Glutamatergic neuron (in vitro differentiated cells): ENCODE data around the gene GDPD5. TPM values are rescaled to one million over a fixed set of nuclear protein-coding genes. Genes with fewer than 3 reads are reported as not detected.
A peak's percentile ranks its signal among the peaks of the same experiment; 100 is the strongest.

Experiments used
- DNase-seq: peaks from one replicate; pipeline ENCODE4 v3.0.0; 2022
- H3K27ac Mint-ChIP-seq: one replicate; pipeline ENCODE4 v1.8.0; 2020; ENCODE audit warnings: mild to moderate bottlenecking, mixed read lengths, inconsistent platforms; ENCODE audit not compliant: unreplicated experiment
- H3K27me3 Mint-ChIP-seq: one replicate; pipeline ENCODE4 v1.8.0; 2020; ENCODE audit warnings: mild to moderate bottlenecking, moderate library complexity, mixed read lengths, inconsistent platforms; ENCODE audit not compliant: unreplicated experiment
- H3K36me3 Mint-ChIP-seq: one replicate; pipeline ENCODE4 v1.8.0; 2020; ENCODE audit warnings: mild to moderate bottlenecking, mixed read lengths, inconsistent platforms; ENCODE audit not compliant: unreplicated experiment
- H3K4me1 Mint-ChIP-seq: one replicate; pipeline ENCODE4 v1.8.0; 2020; ENCODE audit warnings: mild to moderate bottlenecking, low read depth, mixed read lengths, inconsistent platforms; ENCODE audit not compliant: unreplicated experiment
- H3K4me3 Mint-ChIP-seq: one replicate; pipeline ENCODE4 v1.8.0; 2020; ENCODE audit warnings: mild to moderate bottlenecking, mixed read lengths, inconsistent platforms; ENCODE audit not compliant: unreplicated experiment
- H3K9me3 Mint-ChIP-seq: one replicate; pipeline ENCODE4 v1.8.0; 2020; ENCODE audit warnings: mild to moderate bottlenecking, moderate library complexity, mixed read lengths, inconsistent platforms; ENCODE audit not compliant: unreplicated experiment
- CTCF ChIP-seq: fragments of 200-600 bp; sonication (generic); IDR thresholded peaks from one replicate; pipeline ENCODE4 v1.5.0; 2021; ENCODE audit not compliant: partially characterized antibody, unreplicated experiment
- total RNA-seq: library from RNA; stranded (reverse); fragmentation: NEBNext Ultra II Directional; extraction: Animal tissue kit (Norgen Biotek cat#: 25700); gene quantifications from one replicate; pipeline ENCODE4 v1.2.1, GENCODE V29; 2021; ENCODE audit not compliant: unreplicated experiment

The GDPD5 gene
- total RNA-seq, 1 donor from 2014 or later: 147 TPM

GRCh38 chr11:75450826-75451821, 74.6 kb downstream of the GDPD5 start:
- Mint-ChIP-seq H3K9me3 (no peaks in the 10 kb centered on the region), H3K27ac (no peak overlapping the region), H3K4me3 (no peak overlapping the region), H3K27me3 (peaks cover 4% of the 10 kb centered on the region), H3K4me1 (peaks cover 9% of the 10 kb centered on the region), H3K36me3 (no peaks in the 10 kb centered on the region)
- DNase-seq: peak; percentile 71
- peak; percentile 89 for TF ChIP-seq CTCF

- DNase-seq: no peak
- Mint-ChIP-seq H3K4me3 (no peak overlapping the region), H3K9me3 (no peaks in the 10 kb centered on the region), H3K4me1 (peaks cover 9% of the 10 kb centered on the region), H3K27ac (no peak overlapping the region), H3K27me3 (peaks cover 4% of the 10 kb centered on the region), H3K36me3 (no peaks in the 10 kb centered on the region)
- no peak for TF ChIP-seq CTCF
These were observed 75.5 kb downstream of the GDPD5 start for GRCh38 chr11:75450236-75450635.

- no peaks in the 10 kb centered on the region for H3K9me3 Mint-ChIP-seq
- H3K4me3 Mint-ChIP-seq: no peak overlapping the region
- TF ChIP-seq CTCF: no peak
- peaks cover 9% of the 10 kb centered on the region for H3K4me1 Mint-ChIP-seq
- H3K27ac Mint-ChIP-seq: no peak overlapping the region
- no peaks in the 10 kb centered on the region for H3K36me3 Mint-ChIP-seq
- H3K27me3 Mint-ChIP-seq: peaks cover 4% of the 10 kb centered on the region
- DNase-seq: no peak
These were observed 76.0 kb downstream of the GDPD5 start for GRCh38 chr11:75449776-75450175.

GRCh38 chr11:75449271-75449670, 76.5 kb downstream of the GDPD5 start:
- peaks cover 4% of the 10 kb centered on the region for H3K27me3 Mint-ChIP-seq
- TF ChIP-seq CTCF: no peak
- H3K4me1 Mint-ChIP-seq: peaks cover 5% of the 10 kb centered on the region
- H3K4me3 Mint-ChIP-seq: no peak overlapping the region
- H3K27ac Mint-ChIP-seq: no peak overlapping the region
- no peaks in the 10 kb centered on the region for H3K36me3 Mint-ChIP-seq
- no peaks in the 10 kb centered on the region for H3K9me3 Mint-ChIP-seq
- DNase-seq: no peak

- no peak for TF ChIP-seq CTCF
- Mint-ChIP-seq H3K9me3 (no peaks in the 10 kb centered on the region), H3K36me3 (no peaks in the 10 kb centered on the region), H3K4me3 (no peak overlapping the region), H3K4me1 (peaks cover 3% of the 10 kb centered on the region), H3K27me3 (peaks cover 4% of the 10 kb centered on the region), H3K27ac (no peak overlapping the region)
- DNase-seq: no peak
These were observed 78.3 kb downstream of the GDPD5 start for GRCh38 chr11:75447415-75447814.
